Activated naive CD4-positive, alpha-beta T cell treated with anti-CD3 and anti-CD28 coated beads for 36 hours (primary cell): ENCODE data around the gene ZNF581. TPM values are rescaled to one million over a fixed set of nuclear protein-coding genes. Genes with fewer than 3 reads are reported as not detected.
A peak's percentile ranks its signal among the peaks of the same experiment; 100 is the strongest.

ENCODE experiments used
- CTCF ChIA-PET: fragments of 350-600 bp; sonication (Branson Sonifier 250); formaldehyde crosslinking; loops from one replicate; lab custom pipeline; 2021; ENCODE audit warnings: antibody characterized with exemption; lab: Charles Lee
- DNase-seq: peaks from one replicate; pipeline ENCODE4 v3.0.0-alpha.2; 2020
- H3K27ac Mint-ChIP-seq: one replicate; pipeline ENCODE4 v1.8.0; 2021; ENCODE audit warnings: mild to moderate bottlenecking, mixed read lengths
- H3K27me3 Mint-ChIP-seq: one replicate; pipeline ENCODE4 v1.8.0; 2021; ENCODE audit warnings: low read depth, mixed read lengths
- H3K36me3 Mint-ChIP-seq: one replicate; pipeline ENCODE4 v1.8.0; 2021; ENCODE audit warnings: low read depth, mixed read lengths
- H3K4me1 Mint-ChIP-seq: one replicate; pipeline ENCODE4 v1.8.0; 2021; ENCODE audit warnings: low read depth, mixed read lengths
- H3K4me3 Mint-ChIP-seq: one replicate; pipeline ENCODE4 v1.8.0; 2021; ENCODE audit warnings: mild to moderate bottlenecking, moderate library complexity, mixed read lengths
- H3K9me3 Mint-ChIP-seq: one replicate; pipeline ENCODE4 v1.8.0; 2021; ENCODE audit warnings: mixed read lengths
- intact Hi-C: fragments of 100-400 bp; cut with micrococcal nuclease; formaldehyde crosslinking; loops from one replicate; pipeline ENCODE4 v1.15.1; 2023
- total RNA-seq, 2 experiments: library from RNA; stranded (reverse); gene quantifications; one replicate each; pipeline ENCODE4 v1.2.3, GENCODE V29; 2021

Gene ZNF581
- total RNA-seq, 2 experiments from 2014 or later, result 18.0 to 20.7 TPM

- H3K36me3 Mint-ChIP-seq, result peaks cover 13% of the 10 kb centered on the region
- no peak overlapping the region for H3K4me3 Mint-ChIP-seq
- no peak for DNase-seq
- intact Hi-C loops, result no loop called here
- CTCF ChIA-PET, result no interaction called here
- H3K9me3 Mint-ChIP-seq, result no peaks in the 10 kb centered on the region
- no peak overlapping the region for H3K27ac Mint-ChIP-seq
- peaks cover 58% of the 10 kb centered on the region for H3K4me1 Mint-ChIP-seq
- H3K27me3 Mint-ChIP-seq, result no peaks in the 10 kb centered on the region
Measured at GRCh38 chr19:55622242-55622969, 21.0 kb upstream of the ZNF581 start.

DNA sequence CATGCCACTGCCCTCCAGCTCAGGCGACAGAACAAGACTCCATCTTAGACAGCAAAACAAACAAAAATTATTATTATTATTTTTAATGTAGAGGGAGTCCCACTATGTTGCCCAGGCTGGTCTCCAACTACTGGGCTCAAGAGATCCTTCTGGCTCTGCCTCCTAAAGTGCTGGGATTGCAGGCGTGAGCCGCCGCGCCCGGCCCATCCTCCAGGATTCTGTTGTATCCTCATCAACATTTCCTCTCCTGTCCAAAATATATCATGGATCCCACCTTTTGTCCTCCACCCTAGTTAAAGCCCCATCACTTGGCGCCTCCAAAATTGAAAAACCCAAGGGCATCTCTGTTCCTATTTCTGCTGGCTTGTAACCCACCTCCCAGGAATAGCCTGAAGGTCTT lies 20.3 kb upstream of the ZNF581 start:
- Mint-ChIP-seq H3K27ac (no peak overlapping the region), H3K27me3 (no peaks in the 10 kb centered on the region), H3K4me1 (peaks cover 58% of the 10 kb centered on the region), H3K4me3 (peak overlapping the region; percentile 9), H3K36me3 (peaks cover 10% of the 10 kb centered on the region), H3K9me3 (no peaks in the 10 kb centered on the region)
- intact Hi-C loops, result no loop called here
- DNase-seq, result no peak
- CTCF ChIA-PET, result interaction anchor here (0.7 to 4.4 kb wide), 4 partner anchors 8 to 107 kb away, joined by 3 to 25 read pairs (median 8); partner anchors contain the start of gene ZNF865

DNA sequence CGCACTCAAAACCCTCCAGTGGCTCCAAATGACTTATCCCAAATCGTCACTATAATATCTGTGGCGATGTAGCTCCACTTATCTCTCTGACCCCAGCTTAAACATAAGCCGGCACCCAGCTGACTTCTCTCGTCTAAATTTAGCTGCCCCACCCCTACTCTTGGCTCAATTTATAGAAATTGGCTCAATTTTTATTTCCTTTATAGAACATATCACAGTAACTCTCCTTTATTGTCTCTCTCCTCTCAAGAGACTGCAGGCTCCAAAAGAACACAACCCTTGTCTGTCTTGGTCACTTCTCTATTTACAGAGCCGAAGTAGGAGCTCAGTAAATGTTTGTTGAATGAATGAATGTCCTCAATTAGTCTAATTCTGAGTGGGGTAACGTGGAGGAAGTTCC lies 19.9 kb upstream of the ZNF581 start:
- peak overlapping the region; percentile 92 for H3K4me3 Mint-ChIP-seq
- DNase-seq, result no peak
- no peak overlapping the region for H3K27ac Mint-ChIP-seq
- intact Hi-C loops, result no loop called here
- H3K36me3 Mint-ChIP-seq, result peaks cover 10% of the 10 kb centered on the region
- H3K9me3 Mint-ChIP-seq, result no peaks in the 10 kb centered on the region
- H3K27me3 Mint-ChIP-seq, result no peaks in the 10 kb centered on the region
- CTCF ChIA-PET, result interaction anchor here (0.7 to 4.4 kb wide), 6 partner anchors 8 to 119 kb away, joined by 3 to 25 read pairs (median 5); partner anchors contain the start of genes FIZ1 and ZNF865
- H3K4me1 Mint-ChIP-seq, result peaks cover 58% of the 10 kb centered on the region

DNA sequence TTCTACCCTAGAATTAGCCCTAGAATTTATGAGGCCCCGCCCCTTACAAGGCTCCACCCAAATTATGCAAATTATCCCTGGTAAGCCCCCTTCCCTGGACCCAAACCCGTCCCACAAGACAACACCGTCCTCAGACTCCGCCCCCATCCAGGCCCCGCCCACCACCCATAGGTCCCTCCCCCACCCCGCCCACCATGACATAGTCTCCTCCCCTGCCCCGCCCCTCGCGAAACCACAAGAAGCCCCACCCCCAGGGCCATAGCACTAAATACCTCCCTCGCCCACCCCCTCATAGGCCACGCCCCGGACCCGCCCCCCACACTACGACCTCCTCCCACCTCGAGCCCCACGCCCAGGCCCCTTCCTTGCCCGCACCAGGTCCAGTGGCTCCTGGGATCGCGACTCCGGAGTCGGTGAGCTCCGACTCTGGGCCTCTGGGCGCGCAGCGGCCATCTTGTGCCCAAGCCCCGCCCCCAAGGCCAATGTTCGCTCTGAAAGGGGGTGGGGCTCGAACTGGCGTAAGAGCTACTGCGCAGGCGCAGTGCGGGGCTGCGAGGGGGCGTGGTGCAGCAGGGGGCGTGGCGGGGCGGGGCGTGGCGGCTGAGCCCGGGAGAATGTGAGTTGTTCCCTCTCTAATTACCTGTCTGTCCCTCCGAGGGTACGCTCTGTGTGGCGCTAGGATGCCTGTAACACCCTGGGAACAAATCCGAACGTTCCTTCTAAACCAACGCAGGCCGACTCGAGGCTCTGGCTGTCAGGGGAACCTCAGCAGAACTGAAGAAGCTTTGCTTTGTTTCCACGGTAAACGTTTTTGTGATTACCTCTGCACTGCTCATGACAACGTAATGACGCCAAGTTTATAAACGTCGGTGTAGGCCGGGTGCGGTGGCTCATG lies 19.1 kb upstream of the ZNF581 start, which contains the start of gene ZNF784:
Gene ZNF784 (minus strand): TSS at position 458 of the 895 bp plus-strand sequence. CDS start 5 bp downstream, at position 453.
- Mint-ChIP-seq H3K4me3 (peak within 1 kb of the TSS; percentile 92), H3K4me1 (peaks cover 56% of the 10 kb centered on the region), H3K27ac (peak within 1 kb of the TSS; percentile 95), H3K36me3 (peaks cover 9% of the 10 kb centered on the region), H3K9me3 (no peaks in the 10 kb centered on the region), H3K27me3 (no peaks in the 10 kb centered on the region)
- intact Hi-C loops, result loop anchor here (1.0 kb wide), 7 partner anchors 8 to 344 kb away; partner anchors contain the start of genes FIZ1, HSPBP1, ISOC2 and U2AF2
- CTCF ChIA-PET, result interaction anchor here (0.9 to 4.4 kb wide), 6 partner anchors 9 to 157 kb away, joined by 4 to 25 read pairs (median 8); partner anchors contain the start of genes FIZ1 and ZNF865
- peak; percentile 93 for DNase-seq

GRCh38 chr19:55625004-55625326 lies 18.5 kb upstream of the ZNF581 start:
- peak overlapping the region; percentile 95 for H3K27ac Mint-ChIP-seq
- CTCF ChIA-PET, result interaction anchor here (1.2 to 4.4 kb wide), 5 partner anchors 8 to 158 kb away, joined by 4 to 25 read pairs (median 9); partner anchors contain the start of genes FIZ1 and ZNF865
- intact Hi-C loops, result no loop called here
- H3K36me3 Mint-ChIP-seq, result peaks cover 6% of the 10 kb centered on the region
- H3K4me1 Mint-ChIP-seq, result peaks cover 51% of the 10 kb centered on the region
- no peaks in the 10 kb centered on the region for H3K27me3 Mint-ChIP-seq
- no peaks in the 10 kb centered on the region for H3K9me3 Mint-ChIP-seq
- no peak for DNase-seq
- peak overlapping the region; percentile 92 for H3K4me3 Mint-ChIP-seq

GRCh38 chr19:55626350-55626749 lies 17.1 kb upstream of the ZNF581 start:
- Mint-ChIP-seq H3K27ac (no peak overlapping the region), H3K36me3 (no peaks in the 10 kb centered on the region), H3K4me1 (peaks cover 37% of the 10 kb centered on the region), H3K27me3 (no peaks in the 10 kb centered on the region), H3K9me3 (no peaks in the 10 kb centered on the region), H3K4me3 (peak overlapping the region; percentile 34)
- peak; percentile 79 for DNase-seq
- CTCF ChIA-PET, result interaction anchor here (0.6 to 4.4 kb wide), 9 partner anchors 11 to 627 kb away, joined by 3 to 25 read pairs (median 7); partner anchors contain the start of gene ZNF865
- intact Hi-C loops, result loop anchor here (2.0 kb wide), 1 partner anchor 158 kb away; no protein-coding TSS in a partner anchor

DNA sequence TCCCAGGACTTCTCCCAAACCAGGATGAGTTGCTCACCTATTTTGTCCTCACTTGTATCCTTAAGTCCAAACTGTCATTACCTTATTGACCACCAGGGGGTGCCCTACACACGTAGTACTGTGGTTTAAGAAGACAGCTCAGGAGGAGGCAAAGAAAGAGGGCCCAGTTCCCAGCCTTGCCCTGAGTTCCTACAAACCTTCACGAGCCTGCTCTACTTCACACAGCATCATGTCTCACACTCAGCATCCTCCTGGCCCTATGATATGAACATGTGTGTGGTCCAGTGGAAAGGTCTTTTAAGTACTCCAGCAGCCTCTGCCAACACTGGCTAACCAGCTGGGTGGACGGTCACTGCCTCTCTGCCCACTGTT lies 11.0 kb upstream of the ZNF581 start:
- H3K4me1 Mint-ChIP-seq, result peaks cover 36% of the 10 kb centered on the region
- no peaks in the 10 kb centered on the region for H3K9me3 Mint-ChIP-seq
- no peaks in the 10 kb centered on the region for H3K27me3 Mint-ChIP-seq
- DNase-seq, result peak; percentile 98
- H3K4me3 Mint-ChIP-seq, result no peak overlapping the region
- CTCF ChIA-PET, result interaction anchor here (0.5 to 6.8 kb wide), 21 partner anchors 9 to 177 kb away, joined by 3 to 41 read pairs (median 9); partner anchors contain the start of genes FIZ1, U2AF2, ZNF524 and ZNF784
- H3K27ac Mint-ChIP-seq, result peak overlapping the region; percentile 60
- peaks cover 11% of the 10 kb centered on the region for H3K36me3 Mint-ChIP-seq
- intact Hi-C loops, result loop anchor here (1.0 kb wide), 2 partner anchors 8 to 21 kb away; partner anchors contain the start of gene ZNF784

GRCh38 chr19:55633861-55634260 lies 9.6 kb upstream of the ZNF581 start:
- no peaks in the 10 kb centered on the region for H3K27me3 Mint-ChIP-seq
- H3K27ac Mint-ChIP-seq, result no peak overlapping the region
- H3K9me3 Mint-ChIP-seq, result no peaks in the 10 kb centered on the region
- peaks cover 18% of the 10 kb centered on the region for H3K36me3 Mint-ChIP-seq
- DNase-seq, result no peak
- peak overlapping the region; percentile 99 for H3K4me3 Mint-ChIP-seq
- CTCF ChIA-PET, result interaction anchor here (1.2 to 6.8 kb wide), 12 partner anchors 10 to 175 kb away, joined by 4 to 41 read pairs (median 16); partner anchors contain the start of genes FIZ1, U2AF2, ZNF524 and ZNF784
- peaks cover 45% of the 10 kb centered on the region for H3K4me1 Mint-ChIP-seq
- intact Hi-C loops, result loop anchor here (2.0 kb wide), 1 partner anchor 41 kb away; the partner anchor contains the start of gene EPN1

DNA sequence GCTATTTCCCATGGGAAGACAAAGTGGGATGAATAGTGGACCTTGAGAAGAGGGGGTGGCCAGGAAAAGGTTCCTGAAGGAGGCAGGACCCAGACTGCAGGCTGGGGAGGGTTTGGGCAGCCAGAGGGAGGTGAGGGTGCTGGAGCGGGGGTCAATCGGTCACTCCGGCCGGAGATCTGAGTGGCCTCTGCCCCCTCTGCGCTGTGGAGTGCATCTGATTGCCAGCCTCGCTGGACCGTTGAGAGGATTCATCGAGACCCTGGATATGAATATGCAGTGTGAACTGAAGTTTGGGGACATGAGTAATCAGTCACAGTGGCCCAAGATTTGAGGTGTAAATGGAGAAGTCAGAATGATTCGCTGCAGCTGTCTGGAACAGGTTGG lies 8.1 kb upstream of the ZNF581 start:
- Mint-ChIP-seq H3K4me1 (peaks cover 58% of the 10 kb centered on the region), H3K27ac (peak overlapping the region; percentile 100), H3K9me3 (no peaks in the 10 kb centered on the region), H3K27me3 (no peaks in the 10 kb centered on the region), H3K36me3 (peaks cover 23% of the 10 kb centered on the region), H3K4me3 (peak overlapping the region; percentile 99)
- DNase-seq, result peak; percentile 45
- intact Hi-C loops, result loop anchor here (1.0 to 2.0 kb wide), 2 partner anchors 8 to 39 kb away; partner anchors contain the start of genes EPN1 and ZNF581
- CTCF ChIA-PET, result interaction anchor here (4.7 to 6.8 kb wide), 2 partner anchors 29 to 131 kb away, joined by 28 to 41 read pairs; partner anchors contain the start of gene ZNF865

- H3K36me3 Mint-ChIP-seq, result peaks cover 23% of the 10 kb centered on the region
- peaks cover 60% of the 10 kb centered on the region for H3K4me1 Mint-ChIP-seq
- peak overlapping the region; percentile 99 for H3K4me3 Mint-ChIP-seq
- no peaks in the 10 kb centered on the region for H3K9me3 Mint-ChIP-seq
- CTCF ChIA-PET, result interaction anchor here (0.9 to 6.8 kb wide), 5 partner anchors 9 to 121 kb away, joined by 3 to 41 read pairs (median 3); partner anchors contain the start of gene ZNF865
- no peaks in the 10 kb centered on the region for H3K27me3 Mint-ChIP-seq
- peak overlapping the region; percentile 100 for H3K27ac Mint-ChIP-seq
- no peak for DNase-seq
- intact Hi-C loops, result loop anchor here (1.0 to 2.0 kb wide), 2 partner anchors 7 to 39 kb away; partner anchors contain the start of genes EPN1 and ZNF581
Measured at GRCh38 chr19:55635856-55636440, 7.5 kb upstream of the ZNF581 start.

DNA sequence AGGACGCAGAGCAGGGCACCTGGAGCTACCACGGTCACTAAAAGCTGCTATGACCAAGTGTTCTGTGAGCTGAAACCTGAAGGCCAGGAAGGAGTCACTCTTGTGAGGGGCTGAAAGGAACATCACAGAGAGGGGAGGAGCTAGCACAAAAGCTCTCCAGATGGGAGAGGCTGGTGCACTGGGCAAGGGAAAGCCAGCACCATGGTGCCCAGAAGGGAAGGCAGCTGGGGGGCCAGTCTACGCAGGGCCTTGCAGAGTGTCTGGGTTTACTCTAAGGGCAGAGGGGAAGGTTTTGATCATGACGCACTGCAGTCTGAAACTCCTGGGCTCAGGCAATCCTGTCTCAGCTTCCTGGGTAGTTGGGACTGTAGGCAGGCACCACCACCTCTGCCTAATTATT lies 6.7 kb upstream of the ZNF581 start:
- Mint-ChIP-seq H3K36me3 (peaks cover 23% of the 10 kb centered on the region), H3K4me1 (peaks cover 57% of the 10 kb centered on the region)
- no peak for DNase-seq

More for the DNA sequence above, 6.7 kb upstream of the ZNF581 start:
- intact Hi-C loops, result no loop called here
- CTCF ChIA-PET, result interaction anchor here (0.7 to 2.1 kb wide), 5 partner anchors 10 to 122 kb away, joined by 3 to 9 read pairs (median 3); no protein-coding TSS in a partner anchor
- Mint-ChIP-seq H3K4me3 (peak overlapping the region; percentile 99), H3K9me3 (no peaks in the 10 kb centered on the region), H3K27me3 (no peaks in the 10 kb centered on the region), H3K27ac (peak overlapping the region; percentile 100)
